DOHH2 (cell line): ENCODE measurements around the gene TAF11L6.
"Not testable (repeated sequence)": the region's sequence is repeated elsewhere in the genome, so short reads cannot be mapped to it uniquely, and the experiment has no call there.

Experiments used
- H3F3A ChIP-seq: fragments of 200-600 bp; sonication (generic), shearing (Covaris generic); 2 replicates; pipeline ENCODE4 v1.6.0; 2016; ENCODE audit warnings: antibody characterized with exemption, mild to moderate bottlenecking; ENCODE audit not compliant: control insufficient read depth, insufficient read depth
- H3K27ac ChIP-seq: fragments of 200-600 bp; sonication (generic); 2 replicates; pipeline ENCODE4 v1.5.1; 2014; ENCODE audit warnings: low read depth, mild to moderate bottlenecking, low read length, moderate library complexity
- H3K27me3 ChIP-seq: fragments of 200-600 bp; sonication (generic); 2 replicates; pipeline ENCODE4 v1.6.1; 2014; ENCODE audit warnings: mild to moderate bottlenecking, low read length, mixed read lengths; ENCODE audit not compliant: control insufficient read depth
- H3K36me3 ChIP-seq: fragments of 200-600 bp; sonication (generic); 2 replicates; pipeline ENCODE4 v1.6.1; 2014; ENCODE audit warnings: mild to moderate bottlenecking, low read length, moderate library complexity, mixed read lengths; ENCODE audit not compliant: control insufficient read depth
- H3K4me1 ChIP-seq: fragments of 200-600 bp; sonication (generic); 2 replicates; pipeline ENCODE4 v1.6.1; 2014; ENCODE audit warnings: mild to moderate bottlenecking, low read length, mixed read lengths; ENCODE audit not compliant: control insufficient read depth
- H3K4me2 ChIP-seq: fragments of 200-600 bp; sonication (generic); 2 replicates; pipeline ENCODE4 v1.6.0; 2014; ENCODE audit warnings: mild to moderate bottlenecking, low read length, moderate library complexity
- H3K4me3 ChIP-seq: fragments of 200-600 bp; sonication (generic); 2 replicates; pipeline ENCODE4 v1.5.1; 2014; ENCODE audit warnings: mild to moderate bottlenecking, low read length, mixed read lengths
- H3K79me2 ChIP-seq: fragments of 200-600 bp; sonication (generic); 2 replicates; pipeline ENCODE4 v1.6.1; 2014; ENCODE audit warnings: mild to moderate bottlenecking, low read length, mixed read lengths; ENCODE audit not compliant: control insufficient read depth
- H3K9me2 ChIP-seq: fragments of 200-600 bp; sonication (generic); replicated peaks from 2 replicates; pipeline ENCODE4 v1.6.1; 2014; ENCODE audit warnings: mild to moderate bottlenecking, low read length, mixed read lengths; ENCODE audit not compliant: control insufficient read depth
- H3K9me3 ChIP-seq: fragments of 200-600 bp; sonication (generic); 2 replicates; pipeline ENCODE4 v1.6.1; 2014; ENCODE audit warnings: antibody characterized with exemption, low read length, mixed read lengths; ENCODE audit not compliant: control insufficient read depth, insufficient read depth
- H4K20me1 ChIP-seq: fragments of 200-600 bp; sonication (generic); 2 replicates; pipeline ENCODE4 v1.6.0; 2014; ENCODE audit warnings: low read depth, mild to moderate bottlenecking, antibody characterized with exemption, low read length, moderate library complexity; ENCODE audit not compliant: control insufficient read depth, insufficient read depth
- EZH2phosphoT487 ChIP-seq: fragments of 200-600 bp; sonication (generic); IDR thresholded peaks from 2 replicates; pipeline ENCODE4 v1.6.1; 2017; ENCODE audit warnings: borderline replicate concordance, mild to moderate bottlenecking, antibody characterized with exemption, low read length, moderate library complexity, mixed read lengths
- TF ChIP-seq, protein P1 (sequence below): fragments of 200-600 bp; sonication (generic); IDR thresholded peaks from one replicate; pipeline ENCODE4 v1.5.1; 2014; ENCODE audit warnings: antibody characterized with exemption, mild to moderate bottlenecking, low read depth, low read length; ENCODE audit not compliant: poor library complexity, severe bottlenecking

Gene TAF11L6

DNA sequence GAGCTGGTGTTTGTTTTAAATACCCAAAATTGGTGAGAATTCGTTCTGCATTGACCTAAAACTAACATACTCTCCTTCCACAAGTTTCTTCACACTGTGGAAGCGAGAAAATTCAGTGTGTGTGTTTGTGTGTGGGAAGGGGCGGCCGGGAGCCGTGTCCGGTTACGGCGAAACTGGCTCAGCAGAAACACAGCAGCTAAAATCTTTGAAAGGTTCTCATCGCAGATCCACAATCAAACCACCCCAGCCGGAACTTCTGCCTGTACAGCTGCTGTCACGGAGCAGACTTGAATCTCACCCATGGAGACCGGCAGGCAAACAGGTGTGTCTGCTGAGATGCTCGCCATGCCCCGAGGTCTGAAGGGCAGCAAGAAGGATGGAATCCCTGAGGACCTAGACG lies at the start of gene TAF11L6:
TAF11L6 (plus strand) TSS at position 301 of the 400 bp plus-strand sequence.
- H3K9me2 ChIP-seq, H4K20me1 ChIP-seq, H3K4me3 ChIP-seq, H3K4me2 ChIP-seq, H3F3A ChIP-seq, H3K27ac ChIP-seq, H3K9me3 ChIP-seq, H3K36me3 ChIP-seq, H3K27me3 ChIP-seq, H3K4me1 ChIP-seq, H3K79me2 ChIP-seq: not testable (repeated sequence)

- Histone ChIP-seq H3K79me2 (no peaks in the 10 kb centered on the region), H3K4me3 (no peak overlapping the region), H3F3A (no peaks in the 10 kb centered on the region), H3K9me2 (no peaks in the 10 kb centered on the region), H3K27me3 (peaks cover 3% of the 10 kb centered on the region; the same call in 1 of the 2 replicates), H4K20me1 (no peaks in the 10 kb centered on the region), H3K4me2 (no peak overlapping the region), H3K27ac (no peak overlapping the region), H3K4me1 (peaks cover 9% of the 10 kb centered on the region), H3K36me3 (no peaks in the 10 kb centered on the region), H3K9me3 (no peaks in the 10 kb centered on the region)
- no peak for TF ChIP-seq EZH2phosphoT487
- TF ChIP-seq, protein P1, sequence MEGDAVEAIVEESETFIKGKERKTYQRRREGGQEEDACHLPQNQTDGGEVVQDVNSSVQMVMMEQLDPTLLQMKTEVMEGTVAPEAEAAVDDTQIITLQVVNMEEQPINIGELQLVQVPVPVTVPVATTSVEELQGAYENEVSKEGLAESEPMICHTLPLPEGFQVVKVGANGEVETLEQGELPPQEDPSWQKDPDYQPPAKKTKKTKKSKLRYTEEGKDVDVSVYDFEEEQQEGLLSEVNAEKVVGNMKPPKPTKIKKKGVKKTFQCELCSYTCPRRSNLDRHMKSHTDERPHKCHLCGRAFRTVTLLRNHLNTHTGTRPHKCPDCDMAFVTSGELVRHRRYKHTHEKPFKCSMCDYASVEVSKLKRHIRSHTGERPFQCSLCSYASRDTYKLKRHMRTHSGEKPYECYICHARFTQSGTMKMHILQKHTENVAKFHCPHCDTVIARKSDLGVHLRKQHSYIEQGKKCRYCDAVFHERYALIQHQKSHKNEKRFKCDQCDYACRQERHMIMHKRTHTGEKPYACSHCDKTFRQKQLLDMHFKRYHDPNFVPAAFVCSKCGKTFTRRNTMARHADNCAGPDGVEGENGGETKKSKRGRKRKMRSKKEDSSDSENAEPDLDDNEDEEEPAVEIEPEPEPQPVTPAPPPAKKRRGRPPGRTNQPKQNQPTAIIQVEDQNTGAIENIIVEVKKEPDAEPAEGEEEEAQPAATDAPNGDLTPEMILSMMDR: no peak
These were observed 47.1 kb upstream of the TAF11L6 start for GRCh38 chr5:17481378-17481777.

GRCh38 chr5:17482790-17483189 lies 45.7 kb upstream of the TAF11L6 start:
- H3K27ac ChIP-seq: no peak overlapping the region
- H3K9me3 ChIP-seq: no peaks in the 10 kb centered on the region
- no peaks in the 10 kb centered on the region for H3K36me3 ChIP-seq
- H3K4me3 ChIP-seq: no peak overlapping the region
- H3K4me2 ChIP-seq: no peak overlapping the region
- peaks cover 3% of the 10 kb centered on the region; the same call in 1 of the 2 replicates for H3K27me3 ChIP-seq
- H3K4me1 ChIP-seq: peaks cover 5% of the 10 kb centered on the region
- H3F3A ChIP-seq: no peaks in the 10 kb centered on the region
- TF ChIP-seq, protein P1: no peak
- H3K79me2 ChIP-seq: no peaks in the 10 kb centered on the region
- H4K20me1 ChIP-seq: no peaks in the 10 kb centered on the region
- no peaks in the 10 kb centered on the region for H3K9me2 ChIP-seq

DNA sequence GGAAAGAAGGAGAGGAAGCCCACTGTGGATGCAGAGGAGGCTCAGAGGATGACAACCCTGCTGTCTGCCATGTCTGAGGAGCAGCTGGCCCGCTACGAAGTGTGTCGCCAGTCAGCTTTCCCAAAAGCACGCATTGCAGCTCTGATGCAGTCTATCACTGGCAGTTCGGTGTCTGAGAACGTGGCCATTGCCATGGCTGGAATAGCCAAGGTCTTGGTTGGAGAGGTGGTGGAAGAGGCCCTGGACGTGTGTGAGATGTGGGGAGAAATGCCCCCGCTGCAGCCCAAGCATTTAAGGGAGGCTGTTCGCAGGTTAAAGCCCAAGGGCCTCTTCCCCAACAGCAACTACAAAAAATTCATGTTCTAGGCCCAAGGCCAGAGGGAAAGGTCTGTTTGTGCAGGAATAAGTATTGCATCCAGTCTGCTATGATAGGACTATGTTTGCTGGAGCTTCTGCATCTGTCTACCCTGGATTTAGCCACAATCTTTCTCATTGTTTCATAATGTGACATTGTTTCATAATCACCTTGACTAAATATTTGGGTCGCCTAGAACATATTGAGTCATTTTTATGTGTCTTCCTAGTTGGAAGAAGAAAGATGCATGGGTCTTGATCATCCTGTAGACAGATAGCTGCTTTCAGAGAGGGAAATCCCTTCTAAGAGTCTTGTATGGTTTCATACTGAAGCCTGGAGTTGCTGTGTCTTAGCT lies 41.9 kb upstream of the TAF11L6 start:
- not testable (repeated sequence) for H3K4me2 ChIP-seq, H3K27me3 ChIP-seq, H3K27ac ChIP-seq, H3F3A ChIP-seq, H3K9me3 ChIP-seq, H3K36me3 ChIP-seq, H3K79me2 ChIP-seq, H3K4me3 ChIP-seq, H4K20me1 ChIP-seq, H3K4me1 ChIP-seq, H3K9me2 ChIP-seq
